Endothelial cell of umbilical vein (primary cell): ENCODE measurements around the gene BPHL. TPM values are rescaled to one million over a fixed set of nuclear protein-coding genes. Genes with fewer than 3 reads are reported as not detected.

Experiments used
- BruUV-seq: library from RNA; stranded (reverse); fragments of 400-500 nt; replicated peaks from 2 replicates; lab custom pipeline; 2021; lab: Mats Ljungman, UMichigan
- CTCF ChIA-PET: fragments of 300-600, 350-600 bp; sonication (Branson Sonifier 250); formaldehyde crosslinking; loops from one replicate; lab custom pipeline; 2021; ENCODE audit warnings: antibody characterized with exemption, inconsistent platforms; lab: Charles Lee
- POLR2A ChIA-PET: fragments of 300-600, 350-600 bp; sonication (Branson Sonifier 250); formaldehyde crosslinking; loops from one replicate; lab custom pipeline; 2021; ENCODE audit warnings: antibody characterized with exemption, inconsistent platforms; lab: Charles Lee
- DNase-seq: peaks from one replicate; pipeline ENCODE4 v3.0.0-alpha.2; 2011; ENCODE audit warnings: low read depth, low spot score
- FAIRE-seq: peaks from 2 replicates; lab custom pipeline; 2011; peaks lifted over from hg19 to GRCh38; lab: Jason Lieb, UNC
- H2AFZ ChIP-seq: 2 replicates; pipeline ENCODE4 v1.6.0; 2012; ENCODE audit warnings: low read depth, low read length, control low read depth, inconsistent platforms
- H3K27ac ChIP-seq: 2 replicates; pipeline ENCODE4 v1.5.1; 2011; ENCODE audit warnings: low read depth, mild to moderate bottlenecking, control low read depth, low read length, moderate library complexity; ENCODE audit not compliant: insufficient read depth
- H3K27me3 ChIP-seq, 2 experiments: 2 replicates each; pipeline versions ENCODE4 v1.6.0 to v1.6.1; 2011; ENCODE audit warnings: low read length in 2 of 2, mixed read lengths in 1 of 2; ENCODE audit not compliant: control insufficient read depth in 2 of 2, insufficient read depth in 2 of 2
- H3K36me3 ChIP-seq, 2 experiments: 2 replicates in 1 of 2; 3 replicates in 1 of 2; pipeline ENCODE4 v1.5.1; 2011; ENCODE audit warnings: low read length in 2 of 2, mild to moderate bottlenecking in 1 of 2, moderate library complexity in 1 of 2; ENCODE audit not compliant: control insufficient read depth in 2 of 2, insufficient read depth in 2 of 2; ENCODE audit errors: extremely low read depth in 1 of 2
- H3K4me1 ChIP-seq: 3 replicates; pipeline ENCODE4 v1.5.1; 2011; ENCODE audit warnings: mild to moderate bottlenecking, low read length; ENCODE audit not compliant: control insufficient read depth, insufficient read depth; ENCODE audit errors: extremely low read depth
- H3K4me2 ChIP-seq: 2 replicates; pipeline ENCODE4 v1.6.1; 2011; ENCODE audit warnings: low read length, control low read depth, mixed read lengths; ENCODE audit not compliant: insufficient read depth
- H3K4me3 ChIP-seq, 3 experiments: fragments of 200-600 bp in 1 of 3; sonication (generic), shearing (Covaris generic) in 1 of 3; replicated peaks in 1 of 3; 2 replicates each; pipeline ENCODE4 v1.5.1; 2011 to 2016; ENCODE audit warnings: control low read depth in 3 of 3, low read length in 3 of 3, mild to moderate bottlenecking in 2 of 3, inconsistent platforms in 1 of 3, low read depth in 1 of 3, moderate library complexity in 1 of 3; ENCODE audit not compliant: insufficient read depth in 1 of 3
- H3K79me2 ChIP-seq: 2 replicates; pipeline ENCODE4 v1.6.0; 2012; ENCODE audit warnings: low read length, inconsistent platforms; ENCODE audit not compliant: control insufficient read depth, insufficient read depth
- H3K9ac ChIP-seq: replicated peaks from 2 replicates; pipeline ENCODE3; 2011; ENCODE audit warnings: low read length, control low read depth; ENCODE audit not compliant: insufficient read depth; ENCODE audit errors: extremely low read depth
- H3K9me1 ChIP-seq: replicated peaks from 3 replicates; pipeline ENCODE4 v1.6.0; 2011; ENCODE audit warnings: mild to moderate bottlenecking, low read length; ENCODE audit not compliant: control insufficient read depth, insufficient read depth; ENCODE audit errors: extremely low read depth
- H3K9me3 ChIP-seq: replicated peaks from 2 replicates; pipeline ENCODE4 v1.5.1; 2012; ENCODE audit warnings: low read length, inconsistent platforms; ENCODE audit not compliant: control insufficient read depth, insufficient read depth
- H4K20me1 ChIP-seq: replicated peaks from 2 replicates; pipeline ENCODE3; 2011; ENCODE audit warnings: mild to moderate bottlenecking, low read length; ENCODE audit not compliant: control insufficient read depth, insufficient read depth; ENCODE audit errors: extremely low read depth
- EZH2 ChIP-seq: IDR thresholded peaks from 2 replicates; pipeline ENCODE4 v1.6.1; 2012; ENCODE audit warnings: borderline replicate concordance, low read depth, mild to moderate bottlenecking, moderate library complexity, low read length, inconsistent platforms; ENCODE audit not compliant: severe bottlenecking
- FOS ChIP-seq: IDR thresholded peaks from 2 replicates; pipeline ENCODE4 v1.6.1; 2011; ENCODE audit warnings: mild to moderate bottlenecking, low read length, moderate library complexity, borderline replicate concordance; ENCODE audit not compliant: insufficient read depth
- GATA2 ChIP-seq: IDR thresholded peaks from 2 replicates; pipeline ENCODE4 v1.7.0; 2011; ENCODE audit warnings: low read depth, mild to moderate bottlenecking, moderate library complexity, mixed read lengths, low read length; ENCODE audit not compliant: insufficient read length, insufficient read depth
- JUN ChIP-seq: IDR thresholded peaks from 2 replicates; pipeline ENCODE4 v1.6.1; 2011; ENCODE audit warnings: borderline replicate concordance, low read depth; ENCODE audit not compliant: insufficient read length, insufficient read depth
- MYC ChIP-seq: IDR thresholded peaks from one replicate; pipeline ENCODE4 v1.6.1; 2011; ENCODE audit warnings: mild to moderate bottlenecking, low read depth, low read length
- POLR2A ChIP-seq: IDR thresholded peaks from 2 replicates; pipeline ENCODE4 v1.6.1; 2012; ENCODE audit warnings: low read depth, mild to moderate bottlenecking, control low read depth, low read length
- POLR2AphosphoS5 ChIP-seq: IDR thresholded peaks from 2 replicates; pipeline ENCODE4 v1.6.1; 2012; ENCODE audit warnings: low read depth, mild to moderate bottlenecking, control low read depth, low read length, moderate library complexity; ENCODE audit not compliant: insufficient read depth
- dilution Hi-C: fragments of 300-500 bp; cut with MboI; formaldehyde crosslinking; loops from one replicate; pipeline ENCODE4 v1.15.0; 2019; ENCODE audit warnings: low sequenced_read_pairs; ENCODE audit not compliant: extremely low pct_ligation_motif_present
- intact Hi-C: fragments of 100-400 bp; cut with micrococcal nuclease; formaldehyde crosslinking; loops from one replicate; pipeline ENCODE4 v1.10.0; 2022
- polyA plus RNA-seq, 4 experiments: library from polyadenylated mRNA; depleted of rRNA in 3 of 4; stranded (reverse) in 3 of 4; unstranded in 1 of 4; fragments of >200 nt; gene quantifications; 2 replicates each; pipeline versions ENCODE4 v1.2.1 to v1.2.3, GENCODE V29; 2011 to 2012; ENCODE audit warnings: missing spikeins in 1 of 4
- total RNA-seq: library from RNA; stranded (reverse); gene quantifications from 2 replicates; pipeline ENCODE4 v1.2.3, GENCODE V29; 2021
- TF ChIP-seq, protein P1 (sequence below): IDR thresholded peaks from 2 replicates; pipeline ENCODE4 v1.6.1; 2011; ENCODE audit not compliant: insufficient read depth, insufficient read length
- TF ChIP-seq, protein P2 (sequence below), 2 donors: IDR thresholded peaks; 1 replicate in 1 of 2; 2 replicates in 1 of 2; pipeline ENCODE4 v1.5.1; 2011; ENCODE audit warnings: low read length in 2 of 2, mild to moderate bottlenecking in 2 of 2, moderate library complexity in 2 of 2, control low read depth in 1 of 2, inconsistent platforms in 1 of 2, low read depth in 1 of 2; ENCODE audit not compliant: insufficient read depth in 1 of 2; ENCODE audit errors: extremely low read depth in 1 of 2

The BPHL gene
- total and polyA plus RNA-seq, 2 donors (not counting 3 experiments of a cell fraction or from before 2014, with no cell fraction given): 12.3 to 14.8 TPM

DNA sequence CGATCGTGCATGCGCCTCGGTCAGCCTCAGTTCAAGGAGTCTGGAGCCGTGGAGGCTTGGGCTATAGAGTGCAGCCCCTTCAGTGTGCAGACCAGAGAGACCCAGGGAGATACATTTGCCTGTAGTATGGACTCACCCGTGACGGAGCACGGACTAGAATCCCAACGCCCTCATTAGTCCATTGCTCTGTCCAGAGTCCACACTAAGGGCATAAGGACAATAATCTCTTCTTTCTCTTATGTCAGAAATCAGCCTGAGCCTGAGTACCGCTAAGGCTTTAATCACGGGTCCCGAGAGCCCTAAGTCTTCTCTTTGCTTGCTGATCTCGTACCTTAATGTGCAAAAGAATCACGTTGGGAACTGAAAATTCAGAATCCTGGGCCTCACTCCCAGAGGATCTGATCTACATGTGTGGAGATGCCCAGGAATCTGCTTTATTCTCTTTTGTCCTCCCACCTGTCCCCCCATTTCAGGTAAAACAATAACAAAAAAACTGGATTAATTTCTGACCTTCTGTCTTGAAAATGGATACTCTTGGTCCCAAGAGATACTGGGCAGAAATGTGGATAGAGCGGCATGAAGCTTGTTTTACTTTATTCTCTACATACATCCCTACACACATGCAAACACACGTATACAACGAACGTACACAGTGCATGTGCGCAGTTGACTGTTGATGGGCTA, 671 bp downstream of the BPHL start:
- Histone ChIP-seq H4K20me1 (no peaks in the 10 kb centered on the region), H3K4me3 (peak overlapping the region; percentile 54 to 98 (median 74)), H2AFZ (peak overlapping the region; percentile 92), H3K9ac (peak overlapping the region; percentile 89), H3K4me1 (peaks cover 10% of the 10 kb centered on the region), H3K27ac (no peak overlapping the region), H3K4me2 (peak overlapping the region; percentile 91), H3K27me3 (no peaks in the 10 kb centered on the region), H3K9me3 (no peaks in the 10 kb centered on the region), H3K9me1 (no peaks in the 10 kb centered on the region), H3K79me2 (no peaks in the 10 kb centered on the region), H3K36me3 (peaks cover 0 to 5% of the 10 kb centered on the region in 2 experiments)
- FAIRE-seq (peak; percentile 55), DNase-seq (no peak)
- CTCF ChIA-PET: interaction anchor here (0.7 to 1.2 kb wide), 4 partner anchors 12 to 132 kb away, joined by 3 to 4 read pairs (median 4); partner anchors contain the start of gene NQO2
- no peak for TF ChIP-seq FOS
- TF ChIP-seq POLR2A: no peak
- no peak for TF ChIP-seq EZH2
- no peak for TF ChIP-seq GATA2
- POLR2A ChIA-PET: interaction anchor here (0.9 kb wide), 1 partner anchor 132 kb away, joined by 3 read pairs; no protein-coding TSS in a partner anchor
- dilution Hi-C loops (no loop called here), intact Hi-C loops (loop anchor here (2.0 to 5.0 kb wide), 3 partner anchors 38 to 898 kb away; partner anchors contain the start of genes NQO2 and TUBB2A)
- BruUV-seq: TSS peak; percentile 41

DNA sequence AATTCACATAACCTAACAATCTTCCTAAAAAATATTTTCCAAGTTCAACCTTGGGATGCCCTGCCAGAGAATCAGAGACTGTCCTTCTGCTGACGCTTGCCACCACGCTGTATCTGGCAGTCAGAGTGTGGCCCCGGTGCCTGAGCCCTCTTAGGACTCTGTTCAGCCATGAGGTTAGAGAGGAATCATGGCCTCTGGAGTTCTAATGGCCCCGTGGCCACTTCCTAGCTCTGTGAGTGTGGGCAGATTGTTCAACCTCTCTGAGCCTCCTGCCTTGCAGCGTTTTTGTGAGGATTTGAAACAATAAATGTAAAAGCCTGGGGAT, 2.2 kb downstream of the BPHL start:
- no peak overlapping the region for H3K27ac ChIP-seq
- no TSS peak for BruUV-seq
- no peaks in the 10 kb centered on the region for H4K20me1 ChIP-seq
- POLR2A ChIA-PET: interaction anchor here (0.6 kb wide), 1 partner anchor 38 kb away, joined by 3 read pairs; no protein-coding TSS in a partner anchor
- DNase-seq: no peak
- no peaks in the 10 kb centered on the region for H3K27me3 ChIP-seq
- H3K4me3 ChIP-seq: no peak overlapping the region
- no peaks in the 10 kb centered on the region for H3K79me2 ChIP-seq
- TF ChIP-seq EZH2: no peak
- TF ChIP-seq, protein P1, sequence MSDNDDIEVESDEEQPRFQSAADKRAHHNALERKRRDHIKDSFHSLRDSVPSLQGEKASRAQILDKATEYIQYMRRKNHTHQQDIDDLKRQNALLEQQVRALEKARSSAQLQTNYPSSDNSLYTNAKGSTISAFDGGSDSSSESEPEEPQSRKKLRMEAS: no peak
- TF ChIP-seq, protein P2, sequence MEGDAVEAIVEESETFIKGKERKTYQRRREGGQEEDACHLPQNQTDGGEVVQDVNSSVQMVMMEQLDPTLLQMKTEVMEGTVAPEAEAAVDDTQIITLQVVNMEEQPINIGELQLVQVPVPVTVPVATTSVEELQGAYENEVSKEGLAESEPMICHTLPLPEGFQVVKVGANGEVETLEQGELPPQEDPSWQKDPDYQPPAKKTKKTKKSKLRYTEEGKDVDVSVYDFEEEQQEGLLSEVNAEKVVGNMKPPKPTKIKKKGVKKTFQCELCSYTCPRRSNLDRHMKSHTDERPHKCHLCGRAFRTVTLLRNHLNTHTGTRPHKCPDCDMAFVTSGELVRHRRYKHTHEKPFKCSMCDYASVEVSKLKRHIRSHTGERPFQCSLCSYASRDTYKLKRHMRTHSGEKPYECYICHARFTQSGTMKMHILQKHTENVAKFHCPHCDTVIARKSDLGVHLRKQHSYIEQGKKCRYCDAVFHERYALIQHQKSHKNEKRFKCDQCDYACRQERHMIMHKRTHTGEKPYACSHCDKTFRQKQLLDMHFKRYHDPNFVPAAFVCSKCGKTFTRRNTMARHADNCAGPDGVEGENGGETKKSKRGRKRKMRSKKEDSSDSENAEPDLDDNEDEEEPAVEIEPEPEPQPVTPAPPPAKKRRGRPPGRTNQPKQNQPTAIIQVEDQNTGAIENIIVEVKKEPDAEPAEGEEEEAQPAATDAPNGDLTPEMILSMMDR (IDR thresholded peaks at IDR 0.05; ENCODE audit: extremely low read depth in 1 of 2, insufficient read depth in 1 of 2, low read depth in 1 of 2, low read length in 2 of 2): no peak
- TF ChIP-seq POLR2AphosphoS5: no peak
- no peak for TF ChIP-seq POLR2A
- no peak for TF ChIP-seq GATA2
- TF ChIP-seq MYC: no peak
- no peak for TF ChIP-seq JUN
- no peak for TF ChIP-seq FOS
- intact Hi-C loops: no loop called here
- no peak overlapping the region for H2AFZ ChIP-seq
- dilution Hi-C loops: no loop called here
- H3K4me2 ChIP-seq: no peak overlapping the region
- H3K9me3 ChIP-seq: no peaks in the 10 kb centered on the region
- H3K9me1 ChIP-seq: no peaks in the 10 kb centered on the region
- H3K36me3 ChIP-seq: no peaks in the 10 kb centered on the region
- H3K4me1 ChIP-seq: peaks cover 10% of the 10 kb centered on the region
- H3K9ac ChIP-seq: no peak overlapping the region
- CTCF ChIA-PET: interaction anchor here (1.2 kb wide), 1 partner anchor 131 kb away, joined by 4 read pairs; no protein-coding TSS in a partner anchor
- no peak for FAIRE-seq
